ENCODE data around the gene VCP.
A peak's percentile ranks its signal among the peaks of the same experiment; 100 is the strongest.

The VCP gene

GRCh38 chr9:35072461-35073278, at the start of gene VCP:
TSS of gene VCP (minus strand) at chr9:35072625. CDS start at chr9:35072353, 272 bp downstream.
- DNase-seq = peak; percentile 98

- peak; percentile 86 for DNase-seq
These were observed 44.6 kb upstream of the VCP start for GRCh38 chr9:35116898-35117551.

- no peak for DNase-seq
These were observed 44.1 kb upstream of the VCP start for GRCh38 chr9:35116539-35116897.

- peak; percentile 96 for DNase-seq
These were observed 43.5 kb upstream of the VCP start, which contains the start of gene ATOSB for GRCh38 chr9:35115680-35116538. TSS of gene ATOSB (minus strand) at chr9:35115862. CDS start at chr9:35108274, 7,588 bp downstream.

DNA sequence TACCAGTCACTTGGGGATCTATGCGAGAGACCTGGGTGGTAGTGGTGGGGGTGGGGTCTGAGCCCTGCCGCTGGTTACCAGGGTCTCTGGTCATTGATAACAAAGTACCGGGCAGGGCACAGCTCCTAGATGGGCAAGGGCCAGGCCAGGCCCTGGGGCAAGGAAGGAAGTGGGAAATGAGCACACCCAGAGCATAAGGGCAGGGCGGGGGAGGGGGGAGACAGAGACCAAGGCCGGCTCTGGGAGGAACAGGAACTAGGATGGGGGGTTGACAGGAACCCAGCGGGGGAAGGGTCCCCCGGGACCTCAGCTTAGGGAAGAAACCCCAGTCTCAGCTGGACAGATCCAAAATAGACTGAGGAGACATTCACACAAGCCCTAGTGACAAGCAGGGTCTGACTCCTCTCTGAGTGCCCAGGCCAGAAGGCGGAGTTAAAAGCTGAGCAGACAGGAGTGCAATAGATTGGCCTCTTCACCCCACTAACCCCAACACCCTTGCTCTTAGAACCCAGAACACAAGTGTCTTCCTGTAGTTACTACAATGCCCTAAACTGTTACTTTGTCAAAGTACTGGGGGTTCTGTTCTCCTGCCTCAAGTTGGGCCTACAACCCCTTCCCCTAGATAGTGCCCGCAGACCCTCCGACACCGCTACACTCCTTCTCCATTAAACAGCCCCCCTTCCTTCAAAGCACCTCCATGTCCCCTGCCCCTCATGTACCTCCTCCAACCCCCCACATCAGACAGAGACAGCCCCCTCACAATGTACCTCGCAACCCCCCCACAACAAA, 42.6 kb upstream of the VCP start:
- peak; percentile 25 for DNase-seq

DNA sequence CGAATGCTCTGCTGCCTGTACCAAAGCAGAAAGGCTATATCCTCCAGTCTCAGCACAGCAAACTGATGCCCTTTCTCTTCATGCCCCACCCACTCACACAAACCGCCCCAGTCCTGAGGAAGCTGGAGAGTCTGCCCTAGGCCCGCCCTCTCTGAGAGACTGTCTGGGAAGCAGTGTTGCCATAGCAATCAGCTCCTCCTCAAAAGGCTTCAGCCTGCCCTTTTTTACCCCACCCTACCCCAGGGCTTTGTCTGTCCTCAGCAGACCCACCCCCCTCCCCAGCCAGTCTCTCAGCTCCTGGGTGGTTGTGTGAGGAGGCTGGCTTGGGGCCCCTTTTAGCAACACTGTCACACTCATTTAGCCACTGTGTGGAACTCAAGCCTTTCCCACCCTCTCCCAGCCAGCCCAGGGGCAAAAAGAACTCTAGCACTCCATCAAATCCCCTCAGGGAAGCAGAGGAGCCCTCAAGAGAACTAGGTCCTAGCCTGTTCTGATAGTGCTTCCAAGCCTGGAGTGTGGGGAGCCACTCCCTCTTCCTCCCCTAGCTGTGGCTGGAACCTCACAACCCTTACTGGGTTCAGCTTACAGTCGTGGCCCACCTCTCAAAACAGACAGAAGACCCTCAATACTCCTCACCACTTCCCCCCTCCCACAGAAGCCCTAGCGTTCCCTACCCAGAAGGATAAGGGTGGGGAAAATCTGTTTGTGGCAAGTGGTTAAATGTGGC, 41.9 kb upstream of the VCP start:
- DNase-seq = peak; percentile 69

DNA sequence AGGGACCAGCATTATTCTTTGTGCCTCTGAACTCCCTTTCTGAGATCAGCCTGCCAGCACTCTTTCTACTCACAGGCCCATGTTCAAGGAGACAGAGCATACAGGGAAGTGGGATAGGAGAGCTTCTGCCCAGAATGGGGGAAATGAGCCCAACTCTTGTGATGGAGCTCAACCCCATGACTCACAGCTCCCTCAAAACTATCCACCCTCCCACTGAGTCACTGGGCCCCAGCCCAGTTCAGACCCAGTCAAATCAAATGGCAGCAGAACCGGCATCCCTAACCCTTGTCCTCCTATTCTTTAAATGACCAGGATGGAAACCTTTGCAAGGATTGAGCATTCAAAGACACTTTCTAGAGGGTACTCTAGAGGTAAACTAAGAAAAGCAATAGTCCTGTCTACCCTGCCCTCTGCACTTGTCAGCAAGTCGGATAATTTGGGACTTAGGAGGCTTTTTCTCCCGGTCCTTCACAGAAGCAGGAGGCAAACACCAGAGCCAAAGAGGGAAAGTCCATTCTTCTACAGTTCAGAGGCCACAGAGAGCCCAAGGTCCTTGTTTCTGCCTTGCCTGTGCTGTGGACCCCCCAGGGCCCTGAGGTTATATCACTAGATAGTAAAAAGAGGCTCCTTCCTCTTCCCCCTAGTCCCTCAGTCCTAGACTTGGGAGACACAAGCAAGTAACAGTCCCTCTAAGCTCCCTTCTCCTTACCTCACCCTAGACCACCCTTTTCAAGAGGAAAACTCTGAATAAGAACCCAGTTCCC, 40.0 kb upstream of the VCP start:
- no peak for DNase-seq

GRCh38 chr9:35111001-35111933, 38.8 kb upstream of the VCP start:
- DNase-seq = peak; percentile 90

DNA sequence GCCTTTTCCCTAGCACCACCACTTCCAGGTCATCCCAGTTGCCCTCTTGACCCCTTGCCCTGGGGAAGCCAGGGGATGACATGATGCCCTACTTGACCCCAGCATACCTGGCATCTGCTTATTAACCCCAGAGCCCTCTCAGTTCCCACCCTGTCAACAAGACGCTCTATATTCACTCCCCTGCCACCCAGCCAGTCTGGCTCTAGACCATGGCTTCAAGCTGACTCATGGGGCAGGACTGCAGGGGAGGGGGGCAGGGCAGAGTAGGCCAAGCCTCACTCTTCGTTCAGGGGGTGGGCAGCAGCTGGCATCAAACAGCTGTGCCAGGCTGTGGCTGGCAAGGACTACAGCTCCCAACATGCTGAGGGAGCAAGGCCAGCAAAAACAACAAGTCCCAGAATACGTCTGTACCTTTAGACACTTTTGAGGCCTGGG, 37.9 kb upstream of the VCP start:
- no peak for DNase-seq

GRCh38 chr9:35108946-35109575, 36.6 kb upstream of the VCP start:
- no peak for DNase-seq

- no peak for DNase-seq
These were observed 36.0 kb upstream of the VCP start for GRCh38 chr9:35108461-35108860.

GRCh38 chr9:35107297-35108290, 35.2 kb upstream of the VCP start:
- DNase-seq = no peak

DNA sequence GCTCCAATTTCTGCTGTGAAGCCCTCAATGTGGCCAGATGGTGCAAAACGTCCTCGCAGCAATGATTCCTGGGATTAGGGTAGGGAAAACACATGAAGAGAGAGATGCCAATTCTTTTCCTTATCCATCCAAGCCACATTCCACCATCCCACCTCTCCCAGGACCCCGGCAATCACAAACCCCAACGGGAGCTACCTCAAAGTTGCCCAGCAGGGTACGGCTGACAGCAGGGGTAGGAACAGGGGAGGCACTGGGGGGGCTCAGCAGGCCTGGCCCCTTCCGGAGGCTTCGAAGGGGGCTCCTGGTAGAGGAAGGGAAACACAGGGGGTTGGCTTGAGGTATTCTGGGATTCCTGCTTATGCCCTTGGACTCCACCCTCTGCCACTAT, 33.9 kb upstream of the VCP start:
- no peak for DNase-seq

DNA sequence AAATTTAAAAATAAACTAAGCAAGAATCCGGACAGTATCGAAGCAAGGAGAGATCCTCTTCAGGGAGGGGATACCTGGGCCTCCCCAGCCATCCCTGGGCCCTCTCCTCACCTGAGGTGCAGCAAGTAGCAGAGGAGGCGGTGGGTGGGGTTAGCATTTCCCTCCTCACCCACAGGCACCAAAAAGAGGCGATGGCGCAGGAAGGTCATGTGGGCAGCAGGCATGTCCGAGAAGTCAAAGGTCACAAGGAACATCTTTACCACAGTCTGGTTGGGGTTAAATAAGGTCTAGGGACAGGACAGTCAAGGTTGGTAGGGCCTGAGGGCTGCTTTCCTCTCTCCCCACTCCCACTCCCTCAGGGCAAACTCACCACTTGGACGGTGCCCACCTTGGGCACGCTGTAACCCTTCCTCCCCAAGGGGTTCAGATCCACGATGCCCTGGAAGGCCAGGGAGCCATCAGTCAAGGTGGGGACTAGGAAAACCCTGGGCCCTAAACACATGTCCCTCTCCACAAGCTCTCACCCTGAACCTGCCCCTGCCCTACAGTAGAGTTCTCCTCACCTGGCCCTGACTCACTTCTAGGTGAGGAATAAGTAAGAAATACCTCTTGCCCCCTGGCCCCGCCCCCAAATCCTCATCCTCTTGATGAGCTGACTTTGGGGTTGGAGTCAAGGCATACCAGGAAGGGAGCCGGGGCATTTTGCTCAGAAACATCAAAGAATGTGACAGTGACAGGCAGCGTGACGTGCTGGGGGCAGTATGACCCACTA, 33.3 kb upstream of the VCP start:
- DNase-seq = no peak

DNA sequence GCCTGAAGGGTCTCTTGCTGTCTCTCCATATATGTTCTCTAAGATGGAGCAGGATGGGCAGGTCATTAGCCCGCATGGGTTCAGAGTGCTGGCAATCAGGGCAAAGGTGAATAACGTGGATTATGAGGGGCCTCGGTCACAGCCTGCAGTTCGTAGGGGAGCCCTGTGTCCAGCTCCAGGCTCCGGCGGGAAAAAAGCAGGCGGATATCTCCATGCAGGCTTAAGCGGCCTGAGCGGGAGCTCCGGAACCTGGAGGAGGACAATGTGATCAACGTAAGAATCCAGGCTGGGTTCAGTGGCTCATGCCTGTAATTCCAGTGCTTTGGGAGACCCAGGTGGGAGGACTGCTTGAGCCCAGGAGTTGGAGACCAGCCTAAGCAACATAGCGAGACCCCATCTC, 32.7 kb upstream of the VCP start:
- DNase-seq = no peak

DNA sequence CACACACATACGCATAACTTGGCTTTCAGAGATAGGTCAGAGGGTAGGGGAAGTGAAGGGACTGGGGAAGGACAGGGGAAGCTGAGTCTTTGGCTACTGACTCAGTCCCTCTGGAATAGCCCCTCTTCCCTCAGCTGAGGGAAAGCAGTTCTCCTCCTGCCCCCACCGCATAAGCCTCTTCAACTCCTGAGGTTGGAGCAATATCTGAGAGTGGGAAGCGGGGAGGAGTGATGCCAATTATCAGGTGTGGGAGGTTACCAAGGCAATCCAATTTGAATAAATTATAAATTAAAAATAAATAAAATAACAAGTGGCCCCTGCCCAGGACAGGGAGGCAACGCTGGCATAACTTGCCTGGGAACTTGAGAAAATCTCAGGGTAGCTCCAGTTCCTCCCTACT, 32.2 kb upstream of the VCP start:
- no peak for DNase-seq

DNA sequence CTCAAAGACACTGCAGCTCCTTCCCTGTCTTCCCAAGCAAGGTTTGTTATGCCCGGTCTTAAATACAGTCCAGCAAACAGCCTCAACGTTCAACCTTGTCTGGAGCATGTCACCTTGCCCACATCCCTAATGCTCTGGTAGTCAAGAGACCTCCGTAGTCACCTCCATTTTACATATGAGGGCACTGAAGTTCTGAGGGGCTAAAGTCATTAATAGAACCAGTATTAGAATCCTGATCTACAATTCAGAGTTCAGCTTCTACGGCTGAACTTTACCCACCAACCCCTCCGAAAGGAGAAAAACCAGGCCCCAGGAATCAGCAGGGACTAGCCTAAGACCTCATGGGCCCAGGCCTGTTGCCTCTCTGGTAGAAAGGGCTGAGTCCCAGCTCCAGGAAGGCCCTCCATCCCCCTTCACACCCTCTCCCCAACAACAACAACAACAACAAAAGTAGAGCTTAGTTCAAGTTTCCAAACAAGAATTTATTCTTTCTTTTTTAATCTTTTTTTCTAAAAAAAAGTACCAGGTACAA, 31.3 kb upstream of the VCP start:
- DNase-seq = no peak
